GM18520 (cell line): Measurements from ENCODE around the gene STAMBPL1.
"Not testable (repeated sequence)": the region's sequence is repeated elsewhere in the genome, so short reads cannot be mapped to it uniquely, and the experiment has no call there.

Experiments used
- ATAC-seq: cut with Tn5 transposase; IDR thresholded peaks from one replicate; pipeline ENCODE4 v1.9.1; 2021; ENCODE audit not compliant: unreplicated experiment

STAMBPL1 gene

GRCh38 chr10:88854684-88855083 lies 25.4 kb upstream of the STAMBPL1 start:
- no peak for ATAC-seq

- no peak for ATAC-seq
These were observed 22.2 kb upstream of the STAMBPL1 start for GRCh38 chr10:88857831-88858230.

GRCh38 chr10:88858491-88858890 lies 21.6 kb upstream of the STAMBPL1 start:
- no peak for ATAC-seq

GRCh38 chr10:88861036-88861435 lies 19.0 kb upstream of the STAMBPL1 start:
- ATAC-seq, result no peak

- no peak for ATAC-seq
These were observed 14.7 kb upstream of the STAMBPL1 start for GRCh38 chr10:88865281-88865876.

GRCh38 chr10:88866454-88866853 lies 13.6 kb upstream of the STAMBPL1 start:
- no peak for ATAC-seq

GRCh38 chr10:88870089-88870488 lies 10.0 kb upstream of the STAMBPL1 start:
- ATAC-seq, result peak; percentile 58

- no peak for ATAC-seq
These were observed 6.3 kb upstream of the STAMBPL1 start for GRCh38 chr10:88873757-88874156.

- ATAC-seq, result no peak
These were observed 5.8 kb upstream of the STAMBPL1 start for GRCh38 chr10:88874281-88874680.

GRCh38 chr10:88875081-88875480 lies 5.0 kb upstream of the STAMBPL1 start:
- ATAC-seq, result no peak

GRCh38 chr10:88877298-88877697 lies 2.7 kb upstream of the STAMBPL1 start:
- no peak for ATAC-seq

GRCh38 chr10:88880282-88881076 lies 434 bp downstream of the STAMBPL1 start:
- peak; percentile 66 for ATAC-seq

GRCh38 chr10:88881320-88881719 lies 1.3 kb downstream of the STAMBPL1 start:
- ATAC-seq, result no peak

- no peak for ATAC-seq
These were observed 2.0 kb downstream of the STAMBPL1 start for GRCh38 chr10:88881922-88882645.

- not testable (repeated sequence) for ATAC-seq
These were observed 2.8 kb downstream of the STAMBPL1 start for GRCh38 chr10:88882646-88883447.

GRCh38 chr10:88883448-88883809 lies 3.4 kb downstream of the STAMBPL1 start:
- no peak for ATAC-seq

GRCh38 chr10:88886557-88886956 lies 6.5 kb downstream of the STAMBPL1 start:
- ATAC-seq, result peak; percentile 39

- ATAC-seq, result no peak
These were observed 8.9 kb downstream of the STAMBPL1 start for GRCh38 chr10:88888810-88889445.

GRCh38 chr10:88889559-88890337 lies 9.7 kb downstream of the STAMBPL1 start:
- ATAC-seq, result peak; percentile 61
